SU-DHL-6 (cell line): Measurements from ENCODE around the gene THAP12.

ENCODE experiments used
- CTCF ChIP-seq: fragments of 200-600 bp; sonication (generic); IDR thresholded peaks from one replicate; pipeline ENCODE4 v1.5.1; 2017; ENCODE audit warnings: antibody characterized with exemption, mild to moderate bottlenecking, low read length, moderate library complexity; ENCODE audit not compliant: insufficient read depth, poor library complexity, severe bottlenecking
- EZH2phosphoT487 ChIP-seq: fragments of 200-600 bp; sonication (generic), shearing (Covaris generic); conservative IDR thresholded peaks from 2 replicates; pipeline ENCODE4 v1.6.1; 2018; ENCODE audit warnings: mild to moderate bottlenecking, antibody characterized with exemption, low read length, moderate library complexity, mixed read lengths

DNA sequence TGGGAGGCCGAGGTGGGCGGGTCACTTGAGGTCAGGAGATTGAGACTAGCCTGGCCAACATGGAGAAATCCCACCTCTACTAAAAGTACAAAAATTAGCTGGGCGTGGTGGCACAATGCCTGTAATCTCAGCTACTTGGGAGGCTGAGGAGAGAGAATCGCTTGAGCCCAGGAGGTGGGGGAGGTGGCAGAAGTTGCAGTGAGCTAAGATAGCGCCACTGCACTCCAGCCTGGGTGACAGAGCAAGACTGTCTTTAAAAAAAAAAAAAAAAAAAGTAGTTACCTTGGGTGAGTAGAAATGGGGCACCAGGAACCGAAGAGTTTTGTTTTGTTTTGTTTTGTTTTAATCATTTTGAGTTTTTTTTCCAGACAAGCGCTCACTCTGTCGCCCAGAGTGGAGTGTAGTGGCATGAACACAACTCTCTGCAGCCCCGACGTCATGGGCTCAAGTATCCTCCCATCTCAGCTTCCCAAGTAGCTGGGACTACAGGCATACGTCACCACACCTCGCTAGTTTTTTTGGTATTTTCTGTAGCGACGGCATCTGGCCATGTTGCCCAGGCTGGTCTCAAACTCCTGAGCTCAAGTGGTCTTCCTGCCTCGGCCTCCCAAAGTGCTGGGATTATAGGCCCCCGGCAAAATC lies 15.8 kb downstream of the THAP12 start:
- TF ChIP-seq CTCF (no peak), EZH2phosphoT487 (no peak)
